HG03095 (cell line): ENCODE data around the gene TRIM7.
"Not testable (repeated sequence)": the region's sequence is repeated elsewhere in the genome, so short reads cannot be mapped to it uniquely, and the experiment has no call there.

Source experiments
- ATAC-seq: cut with Tn5 transposase; IDR thresholded peaks from one replicate; pipeline ENCODE4 v1.9.1; 2021; ENCODE audit warnings: moderate library complexity; ENCODE audit not compliant: unreplicated experiment

The TRIM7 gene

GRCh38 chr5:181156758-181157157 is 48.2 kb downstream of the TRIM7 start:
- no peak for ATAC-seq

GRCh38 chr5:181153814-181154213 is 51.2 kb downstream of the TRIM7 start:
- no peak for ATAC-seq

- no peak for ATAC-seq
Observed at GRCh38 chr5:181152406-181152805, 52.6 kb downstream of the TRIM7 start.

GRCh38 chr5:181151146-181151545 is 53.9 kb downstream of the TRIM7 start:
- no peak for ATAC-seq

GRCh38 chr5:181149806-181150733 is 54.9 kb downstream of the TRIM7 start:
- peak; percentile 75 for ATAC-seq

DNA sequence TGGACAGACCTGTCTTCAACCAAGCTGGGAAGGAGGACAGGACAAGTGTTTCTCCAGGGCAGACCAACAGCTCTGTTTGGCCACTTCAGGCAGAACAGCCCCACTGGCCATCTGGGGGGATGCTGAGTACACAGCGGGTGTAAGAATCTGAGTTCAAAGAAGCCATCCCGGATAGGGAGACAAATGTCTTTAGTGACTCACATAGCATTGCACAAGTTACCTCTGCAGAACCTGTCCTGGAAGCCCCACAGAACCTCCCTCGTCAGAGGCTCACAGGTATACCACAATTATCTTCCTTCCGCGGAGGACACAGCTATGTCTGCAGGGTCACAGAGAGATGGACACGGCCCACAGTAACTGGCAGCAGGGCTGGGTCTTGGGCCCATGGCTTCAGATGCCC is 55.6 kb downstream of the TRIM7 start:
- ATAC-seq: no peak

DNA sequence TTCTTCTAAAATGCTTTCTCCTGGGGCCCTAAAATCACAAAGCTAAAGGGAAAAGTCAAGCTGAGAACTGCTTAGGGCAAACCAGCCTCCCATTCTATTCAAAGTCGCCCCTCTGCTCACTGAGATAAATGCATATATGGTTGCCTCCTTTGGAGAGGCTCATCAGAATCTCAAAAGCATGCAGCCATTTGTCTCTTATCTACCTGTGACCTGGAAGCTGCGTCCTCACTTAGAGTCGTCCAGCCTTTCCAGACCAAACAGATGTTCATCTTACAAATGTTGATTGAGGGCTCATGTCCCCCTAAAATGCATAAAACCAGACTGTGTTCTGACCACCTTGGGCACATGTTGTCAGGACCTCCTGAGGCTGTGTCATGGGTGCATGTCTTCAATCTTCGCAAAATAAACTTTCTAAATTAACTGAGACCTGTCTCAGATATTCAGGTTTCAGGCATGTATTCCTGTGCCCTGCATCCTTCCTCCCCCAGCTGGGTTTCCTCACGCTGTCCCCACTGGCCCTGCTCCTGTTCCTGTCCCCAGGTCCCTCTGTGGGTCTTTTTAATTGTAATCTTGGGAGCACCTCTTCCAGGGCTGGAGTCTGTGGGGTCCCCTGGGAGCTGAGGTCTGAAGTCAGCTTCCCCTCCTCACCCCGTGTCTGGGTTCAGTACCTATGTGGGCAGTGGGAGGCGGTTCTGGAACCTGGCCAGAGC is 57.9 kb downstream of the TRIM7 start, which contains the start of gene OR2V2:
TSS of gene OR2V2 (plus strand) at position 660 of the 710 bp plus-strand sequence. CDS start 7,357 bp downstream, outside the sequence.
- ATAC-seq: not testable (repeated sequence)

GRCh38 chr5:181145133-181145532 is 59.9 kb downstream of the TRIM7 start:
- no peak for ATAC-seq
